Loucy (cell line): ENCODE results near the gene IRF2.
A peak's percentile ranks its signal among the peaks of the same experiment; 100 is the strongest.

Source experiments
- H2AFZ ChIP-seq: fragments of 200-600 bp; sonication (generic); 2 replicates; pipeline ENCODE4 v1.6.0; 2016; ENCODE audit warnings: antibody characterized with exemption, mild to moderate bottlenecking, low read length, moderate library complexity
- H3F3A ChIP-seq: fragments of 200-600 bp; 2 replicates; pipeline ENCODE4 v1.6.0; 2016; ENCODE audit warnings: antibody characterized with exemption, low read depth, mild to moderate bottlenecking
- H3K27me3 ChIP-seq: fragments of 200-600 bp; sonication (generic); 2 replicates; pipeline ENCODE4 v1.6.1; 2014; ENCODE audit warnings: low read length, mild to moderate bottlenecking; ENCODE audit not compliant: insufficient read depth, poor library complexity, severe bottlenecking
- H3K36me3 ChIP-seq: fragments of 200-600 bp; sonication (generic); 2 replicates; pipeline ENCODE4 v1.6.1; 2016; ENCODE audit warnings: low read length; ENCODE audit not compliant: insufficient read depth
- H3K4me1 ChIP-seq: fragments of 200-600 bp; sonication (generic); 2 replicates; pipeline ENCODE4 v1.5.1; 2014; ENCODE audit warnings: low read length, mild to moderate bottlenecking; ENCODE audit not compliant: insufficient read depth, poor library complexity, severe bottlenecking
- H3K4me2 ChIP-seq: fragments of 200-600 bp; sonication (generic); 2 replicates; pipeline ENCODE4 v1.6.0; 2014; ENCODE audit warnings: antibody characterized with exemption, low read length, low read depth, mild to moderate bottlenecking; ENCODE audit not compliant: poor library complexity, severe bottlenecking
- H3K4me3 ChIP-seq: fragments of 200-600 bp; sonication (generic); 2 replicates; pipeline ENCODE4 v1.5.1; 2014; ENCODE audit warnings: low read length, mild to moderate bottlenecking, mixed read lengths; ENCODE audit not compliant: poor library complexity, severe bottlenecking
- H3K79me2 ChIP-seq: fragments of 200-600 bp; sonication (generic); 2 replicates; pipeline ENCODE4 v1.6.1; 2014; ENCODE audit warnings: low read length; ENCODE audit not compliant: insufficient read depth
- H3K9ac ChIP-seq: fragments of 200-600 bp; sonication (generic); 2 replicates; pipeline ENCODE4 v1.6.0; 2014; ENCODE audit warnings: mild to moderate bottlenecking, low read depth, low read length, moderate library complexity; ENCODE audit not compliant: poor library complexity, severe bottlenecking
- H3K9me2 ChIP-seq: fragments of 200-600 bp; sonication (generic); replicated peaks from 2 replicates; pipeline ENCODE4 v1.6.1; 2016; ENCODE audit warnings: low read depth, low read length, mixed read lengths
- H3K9me3 ChIP-seq: fragments of 200-600 bp; sonication (generic); 2 replicates; pipeline ENCODE4 v1.6.1; 2014; ENCODE audit warnings: mild to moderate bottlenecking, antibody characterized with exemption, low read length, low read depth; ENCODE audit not compliant: insufficient read depth
- H4K20me1 ChIP-seq: fragments of 200-600 bp; sonication (generic); 2 replicates; pipeline ENCODE4 v1.6.0; 2014; ENCODE audit warnings: antibody characterized with exemption, low read length, mild to moderate bottlenecking; ENCODE audit not compliant: insufficient read depth, poor library complexity, severe bottlenecking
- CTCF ChIP-seq: fragments of 200-600 bp; sonication (generic); conservative IDR thresholded peaks from 2 replicates; pipeline ENCODE4 v1.5.1; 2014; ENCODE audit warnings: mild to moderate bottlenecking, antibody characterized with exemption, low read length
- EZH2phosphoT487 ChIP-seq: fragments of 200-600 bp; IDR thresholded peaks from 2 replicates; pipeline ENCODE4 v1.6.1; 2018; ENCODE audit warnings: antibody characterized with exemption, mild to moderate bottlenecking, moderate library complexity, borderline replicate concordance

The IRF2 gene

GRCh38 chr4:184373886-184374405, 100.4 kb downstream of the IRF2 start:
- Histone ChIP-seq H3K9me3 (no peaks in the 10 kb centered on the region), H3K36me3 (no peaks in the 10 kb centered on the region)

GRCh38 chr4:184371390-184371787, 103.0 kb downstream of the IRF2 start:
- H3K36me3 ChIP-seq = no peaks in the 10 kb centered on the region
- no peaks in the 10 kb centered on the region for H3K27me3 ChIP-seq
- H3F3A ChIP-seq = no peaks in the 10 kb centered on the region; the same call in 1 of the 2 replicates
- H3K9me3 ChIP-seq = no peaks in the 10 kb centered on the region
- no peak overlapping the region for H3K4me3 ChIP-seq
- no peaks in the 10 kb centered on the region for H3K79me2 ChIP-seq
- H3K4me1 ChIP-seq = peaks cover 35% of the 10 kb centered on the region
- H3K4me2 ChIP-seq = peak overlapping the region; percentile 24
- H3K9me2 ChIP-seq = no peaks in the 10 kb centered on the region
- peak overlapping the region; percentile 69; the same call in 1 of the 2 replicates for H2AFZ ChIP-seq
- peak overlapping the region; percentile 24 for H3K9ac ChIP-seq
- H4K20me1 ChIP-seq = no peaks in the 10 kb centered on the region
- TF ChIP-seq EZH2phosphoT487 (no peak), CTCF (no peak)

More at GRCh38 chr4:184373886-184374405, 100.4 kb downstream of the IRF2 start:
- Histone ChIP-seq H3K27me3 (no peaks in the 10 kb centered on the region), H3K9me2 (no peaks in the 10 kb centered on the region), H3F3A (no peaks in the 10 kb centered on the region; the same call in 1 of the 2 replicates), H3K4me3 (no peak overlapping the region), H3K4me1 (peaks cover 37% of the 10 kb centered on the region), H3K9ac (no peak overlapping the region), H3K79me2 (no peaks in the 10 kb centered on the region), H3K4me2 (no peak overlapping the region), H2AFZ (no peak overlapping the region), H4K20me1 (no peaks in the 10 kb centered on the region)
- TF ChIP-seq CTCF (no peak), EZH2phosphoT487 (no peak)

- peak overlapping the region; percentile 24 for H3K9ac ChIP-seq
- peaks cover 30% of the 10 kb centered on the region for H3K4me1 ChIP-seq
- no peaks in the 10 kb centered on the region for H3K9me2 ChIP-seq
- H3K4me2 ChIP-seq = peak overlapping the region; percentile 24
- H3K36me3 ChIP-seq = no peaks in the 10 kb centered on the region
- no peaks in the 10 kb centered on the region for H3K9me3 ChIP-seq
- no peaks in the 10 kb centered on the region for H4K20me1 ChIP-seq
- TF ChIP-seq CTCF (no peak), EZH2phosphoT487 (no peak)
- H2AFZ ChIP-seq = peak overlapping the region; percentile 69
- H3K4me3 ChIP-seq = no peak overlapping the region
- H3K79me2 ChIP-seq = no peaks in the 10 kb centered on the region
- no peaks in the 10 kb centered on the region for H3K27me3 ChIP-seq
- no peaks in the 10 kb centered on the region; the same call in 1 of the 2 replicates for H3F3A ChIP-seq
Observed at GRCh38 chr4:184370711-184371389, 103.5 kb downstream of the IRF2 start.
